GM10266 (cell line): Measurements from ENCODE around the gene FRMD1.

Experiments
- DNase-seq: peaks from one replicate; pipeline ENCODE4 v3.0.0; 2012; ENCODE audit errors: extremely low spot score
- CTCF ChIP-seq: IDR thresholded peaks from 2 replicates; pipeline ENCODE4 v1.5.1; 2012; ENCODE audit warnings: mild to moderate bottlenecking, low read depth; ENCODE audit not compliant: control insufficient read depth, insufficient read depth; ENCODE audit errors: missing control alignments

Gene FRMD1

DNA sequence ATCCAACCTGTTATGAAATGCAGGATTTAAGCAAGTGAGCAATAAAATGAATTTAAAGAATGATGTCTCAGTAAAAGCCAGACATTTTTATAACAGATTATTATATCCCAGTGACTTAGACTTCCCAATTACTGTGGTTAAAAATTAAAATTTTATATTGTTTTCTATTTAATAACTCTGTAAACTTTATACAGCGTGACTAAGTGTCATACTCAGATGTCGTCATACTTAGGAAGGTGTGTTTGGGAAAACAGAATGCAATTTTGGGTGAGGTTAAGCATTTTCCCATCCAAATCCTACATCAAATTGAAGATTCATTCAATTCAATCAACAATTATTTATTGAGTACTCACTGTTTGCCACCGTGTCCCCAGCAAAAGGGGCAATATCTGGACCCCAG lies 31.4 kb upstream of the FRMD1 start:
- no peak for TF ChIP-seq CTCF
- DNase-seq: no peak

DNA sequence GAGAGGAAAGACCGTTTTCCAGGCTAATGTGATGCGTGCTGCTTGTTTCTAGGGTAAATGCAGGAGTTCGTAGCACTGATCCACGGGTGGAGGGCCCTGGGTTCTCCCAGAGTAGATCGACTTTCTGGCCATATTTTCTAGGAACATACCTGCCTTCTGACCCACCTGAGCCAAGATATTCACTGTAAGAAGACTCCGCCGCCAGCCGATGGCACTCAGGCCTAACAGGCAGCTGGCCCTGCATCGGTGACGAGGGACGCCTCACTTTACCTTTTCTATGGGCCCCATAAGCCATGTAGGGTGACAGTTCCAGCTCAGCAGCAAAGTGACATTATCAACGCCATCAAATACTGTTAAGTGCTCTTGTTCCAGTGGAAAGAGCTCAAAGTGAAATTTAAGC lies 30.2 kb upstream of the FRMD1 start:
- no peak for TF ChIP-seq CTCF
- DNase-seq: no peak

- no peak for TF ChIP-seq CTCF
- no peak for DNase-seq
These were observed 28.4 kb upstream of the FRMD1 start for GRCh38 chr6:168107191-168107983.

- TF ChIP-seq CTCF: no peak
- DNase-seq: no peak
These were observed 27.6 kb upstream of the FRMD1 start for GRCh38 chr6:168106633-168107005.

GRCh38 chr6:168105813-168106632 lies 27.0 kb upstream of the FRMD1 start:
- TF ChIP-seq CTCF: no peak
- no peak for DNase-seq

DNA sequence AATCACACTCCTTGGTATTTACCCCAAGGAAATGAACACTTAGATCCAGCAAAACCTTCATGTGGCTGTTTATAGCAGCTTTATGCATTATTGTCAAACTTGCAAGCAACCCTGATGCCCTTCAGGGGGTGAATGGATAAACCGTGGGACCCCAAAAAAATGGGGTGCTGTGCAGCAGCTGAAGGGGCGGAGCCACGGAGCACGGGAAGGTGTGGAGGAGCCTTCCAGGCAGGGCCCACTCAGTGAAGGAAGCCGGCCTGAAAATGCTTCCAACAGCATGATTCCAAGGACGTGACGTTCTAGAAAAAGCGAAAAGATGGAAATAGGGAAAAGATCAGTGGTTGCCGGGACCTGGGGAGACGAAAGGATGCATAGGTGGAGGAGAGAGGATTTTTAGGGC lies 25.6 kb upstream of the FRMD1 start:
- no peak for TF ChIP-seq CTCF
- no peak for DNase-seq

GRCh38 chr6:168103050-168103830 lies 24.2 kb upstream of the FRMD1 start:
- DNase-seq: no peak
- TF ChIP-seq CTCF: no peak
